A204.1 (cell line): ENCODE measurements around the gene MIEF1.

Source experiments
- FAIRE-seq: peaks from 2 replicates; lab custom pipeline; 2012; peaks lifted over from hg19 to GRCh38; lab: Jason Lieb, UNC

MIEF1 gene

GRCh38 chr22:39560127-39560526 is 58.0 kb downstream of the MIEF1 start:
- no peak for FAIRE-seq

DNA sequence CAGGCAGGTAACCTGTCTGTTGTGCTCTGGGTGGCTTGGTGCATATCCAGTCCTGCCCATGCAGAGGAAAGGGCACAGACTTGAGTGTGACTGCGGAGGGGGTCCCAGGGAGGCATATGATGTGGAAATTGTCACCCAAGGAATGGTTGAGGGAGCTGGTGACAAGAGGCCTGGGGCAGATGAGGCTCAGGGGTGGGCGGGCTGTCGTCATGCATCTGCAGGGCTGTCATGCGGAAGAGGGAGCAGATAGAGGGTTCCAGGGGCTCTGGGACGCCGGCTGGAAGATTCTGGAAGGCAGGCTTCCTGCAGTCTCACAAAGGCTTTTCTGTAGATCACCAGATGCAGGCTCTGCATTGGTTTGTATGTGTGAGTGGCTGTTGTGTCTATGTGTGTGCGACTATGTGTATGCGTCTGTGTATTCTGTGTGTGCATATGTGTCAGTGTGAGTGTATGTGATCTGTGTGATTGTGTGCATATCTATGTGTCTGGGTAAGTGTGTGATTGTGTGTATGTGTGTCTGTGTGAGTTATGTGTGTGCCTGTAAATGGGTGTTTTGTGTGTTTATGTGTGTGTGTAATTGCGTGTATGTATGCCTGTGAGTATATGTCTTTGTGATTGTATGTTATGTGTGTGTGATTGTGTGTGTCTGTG is 60.9 kb downstream of the MIEF1 start:
- FAIRE-seq = no peak

GRCh38 chr22:39563571-39564428 is 61.7 kb downstream of the MIEF1 start:
- FAIRE-seq = no peak

GRCh38 chr22:39565414-39565944 is 63.4 kb downstream of the MIEF1 start:
- no peak for FAIRE-seq

DNA sequence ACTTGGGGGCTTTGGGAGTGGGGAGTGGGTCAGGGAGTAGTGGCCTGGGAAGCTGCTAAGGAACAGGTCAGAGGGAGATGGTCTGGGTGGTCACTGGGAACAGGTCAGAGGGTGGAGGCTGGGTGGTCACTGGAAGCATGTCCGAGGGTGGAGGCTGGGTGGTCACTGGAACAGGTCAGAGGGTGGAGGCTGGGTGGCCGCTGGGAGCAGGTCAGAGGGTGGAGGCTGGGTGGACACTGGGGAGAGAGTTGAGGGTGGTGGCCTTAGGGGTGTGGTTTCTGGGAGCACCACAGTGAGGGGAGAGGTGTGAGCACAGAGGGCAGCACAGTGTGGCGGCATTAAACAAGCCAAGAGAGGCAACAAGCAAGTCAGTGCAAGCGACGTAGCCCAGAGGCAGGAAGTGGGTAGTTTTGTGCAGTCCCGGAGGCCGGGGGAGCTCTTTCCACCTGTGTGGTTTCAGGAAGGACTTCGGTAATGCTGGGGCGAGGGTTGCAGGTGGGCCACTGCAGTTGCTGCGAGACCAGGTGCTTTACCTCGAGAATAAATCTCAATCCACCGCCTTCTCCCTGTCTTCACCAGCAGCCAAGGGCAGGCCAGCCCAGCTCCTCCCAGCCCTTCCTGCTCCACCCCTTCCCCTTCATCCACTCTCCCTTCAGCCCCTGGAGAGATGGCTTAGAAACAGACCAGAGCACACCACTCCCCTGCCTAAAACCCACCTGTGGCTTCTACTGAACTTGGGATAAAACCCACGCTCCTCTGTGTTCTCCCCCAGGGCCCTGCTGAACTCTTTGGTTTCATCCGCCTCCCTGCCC is 65.3 kb downstream of the MIEF1 start:
- FAIRE-seq = no peak
